Fibroblast of upper back skin (primary cell): ENCODE results near the gene PRKCE.
"Not testable (repeated sequence)": the region's sequence is repeated elsewhere in the genome, so short reads cannot be mapped to it uniquely, and the experiment has no call there.

Source experiments
- DNase-seq: peaks from one replicate; pipeline ENCODE4 v3.0.0-alpha.2; 2013

PRKCE gene

DNA sequence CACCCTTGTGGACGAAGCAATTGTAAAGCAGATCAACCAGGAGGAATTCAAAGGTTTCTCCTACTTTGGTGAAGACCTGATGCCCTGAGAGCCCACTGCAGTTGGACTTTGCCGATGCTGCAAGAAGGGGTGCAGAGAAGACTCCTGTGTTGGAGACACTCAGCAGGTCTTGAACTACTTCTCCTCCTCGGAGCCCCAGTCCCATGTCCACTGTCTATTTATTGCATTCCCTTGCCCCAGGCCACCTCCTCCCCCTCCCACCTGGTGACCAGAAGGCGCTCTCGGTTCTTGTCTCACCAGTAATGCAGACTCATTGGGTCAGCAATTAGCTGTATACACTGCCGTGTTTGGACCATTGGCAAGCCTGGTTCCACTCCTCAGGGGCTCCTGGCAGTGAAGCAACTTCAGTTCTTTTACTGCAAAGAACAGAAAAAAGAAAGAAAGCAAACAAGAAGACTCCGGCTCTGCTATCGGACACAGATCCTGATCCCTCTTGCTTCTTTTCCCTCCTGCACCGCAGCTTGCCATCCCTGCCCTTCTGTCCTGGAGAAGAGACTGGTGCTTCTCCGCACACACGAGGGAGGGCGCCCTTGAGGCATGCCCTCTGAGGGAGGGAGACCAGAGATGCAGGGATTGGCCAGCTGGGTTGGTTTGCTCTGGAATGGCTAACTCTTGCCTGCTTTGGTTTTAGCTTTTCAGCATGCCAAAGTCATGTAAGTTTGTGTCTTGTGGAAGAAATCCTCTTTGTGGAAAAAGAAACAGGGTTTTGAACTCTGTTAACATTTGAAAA is 533.5 kb downstream of the PRKCE start:
- DNase-seq: no peak

DNA sequence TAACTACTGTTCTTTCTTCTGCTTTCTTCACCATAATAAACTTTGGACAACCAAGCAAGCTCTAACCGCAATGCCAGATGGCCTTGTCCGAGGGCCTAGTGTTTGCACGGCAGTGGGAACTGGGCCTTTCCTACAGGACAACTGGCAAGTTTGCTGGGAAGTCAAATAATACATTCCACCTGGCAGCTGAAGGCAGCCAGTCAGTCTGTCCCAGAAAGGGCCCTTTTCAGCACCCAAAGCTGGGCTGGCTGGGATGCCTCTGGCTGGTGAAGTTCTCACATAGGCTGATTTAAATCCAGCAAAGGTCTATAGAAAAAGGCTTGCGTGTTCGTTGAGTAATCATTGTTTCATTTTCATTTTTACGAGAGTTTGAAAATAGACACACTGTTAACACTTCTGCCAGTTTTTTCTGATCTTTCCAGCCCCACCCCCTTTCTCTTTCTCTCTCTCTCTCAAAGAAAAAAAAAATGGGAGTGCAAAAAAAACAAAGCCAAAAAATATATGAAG is 535.7 kb downstream of the PRKCE start:
- DNase-seq: no peak

DNA sequence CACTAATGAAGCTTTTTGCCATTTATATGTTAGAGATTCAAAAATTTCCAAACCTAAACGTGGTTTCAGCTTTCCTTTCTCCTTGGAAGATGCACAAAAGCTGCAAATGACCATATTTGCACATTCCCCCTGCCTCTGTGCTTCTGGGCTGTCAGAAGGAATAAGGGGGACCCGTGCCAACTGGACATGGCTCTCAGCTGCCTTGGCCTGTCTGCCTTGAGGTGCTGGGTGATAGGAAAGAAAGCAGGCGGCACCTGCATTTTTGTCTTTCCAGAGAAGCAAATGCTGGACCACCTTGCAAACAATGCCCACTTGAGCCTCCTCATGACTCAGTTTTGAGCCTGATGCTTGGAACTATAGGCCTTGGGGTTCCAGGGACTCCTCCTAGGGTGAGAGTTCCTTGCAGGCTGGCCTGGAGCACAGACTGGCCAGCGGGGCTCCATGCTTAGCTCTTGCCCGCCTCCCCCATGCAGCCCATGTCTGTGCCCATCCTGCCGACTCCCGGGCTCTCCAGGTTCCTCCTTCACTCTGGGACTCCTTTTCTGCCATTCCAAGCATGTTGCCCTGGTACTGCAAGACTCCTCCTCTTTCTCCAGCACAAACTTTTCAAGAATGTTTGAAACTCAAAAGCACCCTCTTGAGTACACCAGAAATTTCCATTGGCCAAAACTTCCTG is 536.7 kb downstream of the PRKCE start:
- no peak for DNase-seq

DNA sequence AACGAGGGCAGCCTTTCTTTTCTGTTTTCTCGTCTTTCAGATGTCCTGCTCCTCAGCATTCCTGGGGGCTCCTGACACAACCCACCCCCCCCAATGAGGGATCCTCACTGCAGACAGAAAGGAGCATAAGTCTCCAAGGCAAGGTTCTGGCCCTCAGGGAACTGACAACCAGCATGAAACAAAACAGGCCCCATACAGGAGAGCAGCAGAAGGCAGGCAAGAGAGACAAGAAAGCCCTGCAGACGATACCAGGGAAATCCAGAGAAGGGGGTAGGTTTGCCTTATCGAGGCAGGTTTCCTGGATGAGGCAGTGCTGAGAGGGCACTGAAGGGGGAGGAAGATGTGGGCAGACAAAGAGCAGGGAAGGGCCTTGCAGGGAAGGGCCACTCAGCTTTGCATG is 541.9 kb downstream of the PRKCE start:
- no peak for DNase-seq

DNA sequence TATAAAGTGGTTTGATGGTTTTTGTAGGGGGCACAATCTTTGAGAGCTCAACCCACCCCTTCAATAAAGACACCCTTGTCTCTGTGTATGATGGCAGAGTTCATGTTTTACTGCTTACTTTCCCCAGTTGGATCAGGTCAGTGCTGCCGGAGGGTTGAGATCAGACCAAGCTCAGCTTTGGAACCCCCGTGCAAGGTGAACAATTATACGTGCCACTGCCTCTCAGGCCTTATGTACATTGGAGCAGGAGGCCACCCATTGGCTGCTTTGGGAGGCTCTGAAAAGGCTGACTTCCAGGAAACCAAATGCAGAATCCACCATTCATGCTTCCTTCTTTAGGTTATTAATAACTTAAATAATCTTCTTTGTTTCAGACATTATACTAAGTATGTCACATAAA is 542.4 kb downstream of the PRKCE start:
- DNase-seq: no peak

DNA sequence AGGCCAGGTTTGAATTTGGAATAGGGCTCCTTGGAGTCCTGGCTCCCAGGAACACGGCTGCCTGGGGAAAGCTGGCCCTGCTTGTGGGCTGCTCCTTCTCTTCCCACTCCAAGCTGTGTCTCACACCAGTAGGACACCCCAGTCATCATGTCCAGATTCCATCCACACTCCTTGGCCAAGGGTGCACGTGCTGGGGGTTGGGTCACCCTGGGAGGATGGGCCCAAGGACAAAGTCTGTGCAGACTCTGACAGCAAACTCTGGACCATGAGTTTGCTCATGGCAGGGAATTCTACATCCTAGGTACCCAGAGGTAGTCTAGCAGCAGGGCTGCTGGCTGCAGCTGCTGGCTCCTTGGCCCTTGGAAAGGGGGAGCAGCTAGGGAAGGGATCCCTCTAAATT is 543.4 kb downstream of the PRKCE start:
- DNase-seq: no peak

DNA sequence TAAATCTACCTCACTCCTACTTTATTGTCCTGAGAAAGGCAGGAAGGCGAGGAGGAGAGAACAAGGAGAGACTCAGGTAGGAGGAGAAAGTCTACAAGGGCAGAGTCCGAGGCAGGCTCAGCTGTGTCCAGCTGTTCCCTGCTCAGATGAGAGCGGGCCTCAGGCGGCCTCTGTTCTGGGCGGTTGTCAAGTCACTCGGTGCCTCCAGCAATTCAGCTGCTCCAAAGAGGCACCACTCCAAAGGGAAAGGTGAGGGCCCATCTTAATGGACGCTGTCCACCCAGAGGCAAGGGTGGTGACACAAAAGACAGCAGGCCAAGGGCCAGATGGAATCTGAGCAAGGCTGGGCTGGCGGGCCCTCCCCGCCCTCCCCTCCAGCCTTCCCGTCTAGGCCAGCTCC is 544.3 kb downstream of the PRKCE start:
- no peak for DNase-seq

DNA sequence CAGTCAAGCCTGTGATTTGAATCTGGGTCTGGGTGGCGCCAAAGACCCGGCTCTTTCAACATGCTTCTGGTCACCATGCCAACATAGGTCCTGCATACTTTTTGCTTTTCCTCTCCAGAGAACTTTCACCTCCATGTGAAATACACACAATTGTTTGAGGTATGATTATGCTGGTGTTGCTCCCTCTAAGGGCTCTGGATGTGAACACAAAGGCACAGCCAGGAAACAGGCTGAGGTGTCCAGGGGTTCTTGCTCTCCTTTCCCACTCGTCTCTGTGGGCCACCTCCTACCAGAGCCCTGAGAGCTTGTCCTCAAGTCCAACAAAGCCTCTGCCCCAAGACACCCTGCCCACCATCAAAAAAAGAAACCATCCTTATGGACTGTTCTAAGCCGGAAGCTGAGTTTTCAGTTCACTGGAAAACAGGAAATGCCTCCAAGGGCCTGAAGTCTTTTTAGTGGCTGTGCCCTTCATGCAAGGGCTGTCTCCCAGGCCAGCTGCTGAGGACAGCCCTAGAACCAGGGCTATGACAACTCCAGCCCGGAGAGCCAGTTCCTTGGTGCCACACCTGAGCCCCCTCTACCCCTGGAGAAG is 545.5 kb downstream of the PRKCE start:
- DNase-seq: no peak

DNA sequence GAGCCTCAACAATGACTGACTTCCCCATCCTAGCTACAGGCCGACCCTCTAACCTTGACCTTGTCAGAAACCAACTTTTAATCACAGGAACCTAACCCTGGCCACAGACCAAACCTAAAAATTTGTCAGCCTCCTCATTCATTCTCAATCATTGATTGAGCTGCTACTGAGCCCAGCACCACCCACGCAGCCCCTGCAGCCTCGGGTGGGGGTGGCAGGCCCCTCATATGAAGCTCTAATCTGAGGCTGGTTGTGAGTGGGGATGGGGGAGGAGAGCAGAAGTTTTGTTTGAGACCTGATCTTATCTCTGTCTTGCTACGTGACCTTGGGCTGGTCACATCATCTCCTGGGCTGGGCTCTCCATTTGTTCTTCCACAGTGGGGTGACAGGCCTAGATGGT is 546.2 kb downstream of the PRKCE start:
- no peak for DNase-seq

DNA sequence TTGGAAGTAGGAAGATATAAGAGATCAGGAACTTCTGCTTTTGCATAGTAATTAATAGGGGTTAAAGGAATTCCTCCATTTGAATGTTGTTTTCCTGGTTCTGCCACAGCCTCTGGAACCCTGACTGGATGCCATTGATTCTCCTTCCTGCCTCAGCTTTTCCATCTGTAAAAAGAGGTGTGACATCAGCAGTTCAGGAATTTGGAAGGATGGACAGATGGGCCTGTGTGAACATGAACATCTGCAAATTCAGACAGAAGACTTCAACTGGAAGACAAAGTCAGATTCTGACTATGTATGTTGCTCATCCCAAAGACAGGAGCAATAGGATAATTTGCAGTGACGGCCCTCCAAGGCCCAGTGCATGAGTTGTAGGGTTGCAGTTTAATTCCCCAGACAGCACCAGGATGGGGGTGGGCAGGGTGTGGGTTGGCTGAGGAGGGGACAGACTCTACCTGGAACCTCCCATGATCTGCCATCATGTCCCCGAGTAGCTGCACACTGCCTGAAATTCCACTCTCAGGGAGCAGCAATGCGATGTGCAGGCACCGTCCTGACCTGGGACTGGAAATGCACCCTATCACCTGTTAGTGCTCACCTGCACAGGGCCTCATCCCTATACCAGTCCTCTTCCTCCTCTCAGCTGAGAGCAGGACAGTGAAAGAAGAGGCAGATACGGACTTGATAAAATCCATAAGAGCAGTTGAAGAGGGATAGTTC is 546.8 kb downstream of the PRKCE start:
- peak; percentile 31 for DNase-seq

DNA sequence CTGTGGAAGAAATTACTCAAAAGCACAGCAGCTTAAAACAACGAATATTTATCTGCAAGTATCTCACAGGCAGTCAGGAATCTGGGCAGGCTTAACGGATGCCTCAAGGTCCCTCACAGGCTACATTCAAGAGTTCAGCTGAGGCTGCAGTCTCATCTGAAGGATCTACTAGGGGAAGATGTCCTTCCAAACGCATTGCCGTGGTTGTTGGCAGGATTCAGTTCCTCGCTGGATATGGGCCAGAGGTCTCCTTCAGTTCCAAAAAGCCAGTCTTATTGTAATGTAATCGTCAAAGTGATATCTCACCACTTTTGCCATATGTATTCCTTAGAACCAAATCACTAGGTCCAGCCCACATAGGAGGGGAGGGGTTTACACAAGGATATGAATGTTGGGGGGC is 547.5 kb downstream of the PRKCE start:
- no peak for DNase-seq

DNA sequence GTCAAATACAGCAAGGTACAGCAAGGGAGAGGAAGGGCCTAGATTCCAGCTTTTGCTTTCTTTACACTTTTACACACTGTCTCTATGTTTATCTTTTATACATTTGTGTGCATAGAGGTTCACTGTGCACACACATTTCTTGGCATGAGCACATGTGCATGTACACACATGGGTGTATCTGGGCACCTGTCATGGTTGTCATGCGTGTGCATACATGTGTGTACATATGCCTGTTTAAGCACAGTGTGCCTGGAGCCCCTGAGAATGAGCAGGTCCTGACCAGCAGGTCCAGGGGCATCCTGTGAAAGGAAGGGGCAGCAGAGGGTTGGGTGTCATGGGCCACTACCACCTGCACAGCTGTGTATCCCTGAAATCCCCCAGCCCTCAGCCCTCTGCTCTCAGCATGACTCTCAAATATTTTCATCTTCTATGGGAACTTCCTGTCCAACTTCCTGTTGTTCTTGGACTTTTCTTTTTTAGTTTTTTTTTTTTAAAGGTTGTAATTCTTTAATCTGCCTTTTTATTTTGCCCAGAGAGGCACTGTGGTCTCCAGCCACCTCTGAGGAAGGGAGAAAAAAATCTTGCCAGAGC is 548.7 kb downstream of the PRKCE start:
- DNase-seq: no peak

DNA sequence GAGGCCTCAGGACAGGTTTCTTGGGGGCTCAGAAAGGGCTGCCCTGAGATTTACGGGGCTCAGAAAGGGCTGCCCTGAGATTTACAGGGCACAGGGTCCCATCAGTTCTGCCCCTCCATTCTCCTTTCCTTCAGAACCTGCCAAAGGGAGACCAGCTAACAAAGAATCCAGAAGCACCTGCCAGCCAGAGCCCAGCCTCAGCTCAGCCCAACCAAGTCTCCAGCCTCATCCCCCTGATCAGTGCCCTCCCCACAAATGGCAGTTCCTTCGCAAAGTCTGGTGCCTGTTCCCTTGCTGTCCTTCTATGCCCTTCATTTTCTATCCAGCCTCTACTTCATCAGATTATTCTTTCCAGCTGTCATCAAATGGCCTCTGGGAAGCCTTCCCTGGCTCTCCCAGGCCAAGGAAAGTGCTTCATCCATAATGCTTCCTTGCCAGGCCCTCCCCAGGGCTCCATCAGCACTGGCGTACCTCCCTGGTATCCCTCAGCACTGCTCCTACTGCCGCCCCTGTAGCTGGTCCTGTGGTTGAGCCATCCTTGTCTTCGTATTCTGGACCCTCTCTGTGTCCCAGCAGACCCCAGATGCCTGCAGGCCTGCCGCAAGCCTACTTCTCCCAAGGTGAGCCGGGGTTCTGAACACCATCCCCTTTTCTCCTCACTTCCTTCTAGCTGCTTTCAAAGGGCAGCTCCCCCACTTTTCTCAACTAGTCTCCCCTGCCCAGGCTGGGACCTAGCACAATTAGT is 549.6 kb downstream of the PRKCE start:
- no peak for DNase-seq

DNA sequence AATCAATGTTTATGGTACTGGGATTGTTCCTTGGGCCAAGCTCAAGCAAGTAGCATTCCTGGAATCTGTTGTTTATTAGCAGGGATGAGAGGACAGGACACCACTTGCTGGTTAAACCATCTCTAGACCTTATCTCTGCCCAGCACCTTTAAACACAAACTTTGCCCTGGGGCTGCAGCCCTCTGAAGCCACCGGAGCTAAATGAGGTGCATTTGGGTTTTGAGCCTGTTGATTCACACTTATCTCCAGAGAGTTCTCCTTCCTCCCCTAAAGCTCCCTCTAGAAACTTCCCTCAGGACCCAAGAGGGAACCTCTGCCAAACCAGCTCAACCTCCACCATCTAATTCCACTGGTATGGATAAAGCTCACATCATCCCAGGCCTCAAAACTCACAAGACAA is 551.0 kb downstream of the PRKCE start:
- DNase-seq: no peak

DNA sequence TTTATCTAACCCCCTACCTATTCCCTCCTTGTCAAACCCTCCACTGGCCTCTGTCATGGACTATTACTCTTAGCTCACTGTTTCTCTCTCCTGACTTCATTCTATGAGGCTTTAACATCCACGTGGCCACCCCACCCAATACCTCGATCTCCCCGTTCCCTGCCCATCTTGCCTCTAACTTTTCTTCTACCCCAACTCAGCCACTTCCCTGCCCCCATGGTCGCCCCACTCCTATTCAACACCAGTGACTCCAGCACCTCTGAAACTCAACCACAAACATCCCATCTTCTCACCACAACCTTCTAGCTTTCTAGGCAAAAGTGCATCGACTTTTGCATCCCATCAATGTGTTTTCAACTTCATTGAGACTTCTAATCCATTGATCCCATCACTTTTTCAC is 551.5 kb downstream of the PRKCE start:
- no peak for DNase-seq

DNA sequence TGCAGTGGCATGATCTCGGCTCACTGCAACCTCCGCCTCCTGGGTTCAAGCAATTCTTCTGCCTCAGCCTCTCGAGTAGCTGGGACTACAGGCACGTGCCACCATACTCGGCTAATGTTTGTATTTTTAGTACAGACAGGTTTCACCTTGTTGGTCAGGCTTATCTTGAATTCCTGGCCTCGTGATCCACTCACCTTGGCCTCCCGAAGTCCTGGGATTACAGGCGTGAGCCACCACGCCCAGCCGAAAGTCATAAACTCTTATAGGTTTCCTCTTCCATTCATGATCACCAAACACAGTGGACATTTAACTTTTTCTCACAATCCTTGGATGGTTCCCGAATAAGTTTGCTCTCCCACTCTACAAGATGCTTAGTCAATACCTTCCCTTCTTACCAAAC is 552.2 kb downstream of the PRKCE start:
- not testable (repeated sequence) for DNase-seq

DNA sequence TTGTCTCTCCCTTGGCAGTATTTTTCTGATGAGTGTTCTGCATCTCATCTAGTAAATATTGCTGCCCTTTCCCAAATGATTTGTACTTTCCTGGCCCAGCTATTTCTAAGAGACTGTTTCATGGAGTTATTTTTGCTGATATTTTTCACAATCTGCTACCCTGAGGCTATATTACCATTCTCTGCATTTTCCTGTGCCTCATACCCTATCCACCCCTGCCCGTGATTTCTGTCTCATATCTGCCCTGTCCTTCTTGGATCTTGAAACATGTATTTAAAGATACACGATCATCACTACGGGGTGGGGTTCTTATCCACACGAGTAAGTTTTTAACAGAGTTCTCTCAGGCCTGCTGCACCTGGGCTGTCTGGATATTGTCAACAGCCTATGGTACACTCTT is 556.1 kb downstream of the PRKCE start:
- DNase-seq: no peak

DNA sequence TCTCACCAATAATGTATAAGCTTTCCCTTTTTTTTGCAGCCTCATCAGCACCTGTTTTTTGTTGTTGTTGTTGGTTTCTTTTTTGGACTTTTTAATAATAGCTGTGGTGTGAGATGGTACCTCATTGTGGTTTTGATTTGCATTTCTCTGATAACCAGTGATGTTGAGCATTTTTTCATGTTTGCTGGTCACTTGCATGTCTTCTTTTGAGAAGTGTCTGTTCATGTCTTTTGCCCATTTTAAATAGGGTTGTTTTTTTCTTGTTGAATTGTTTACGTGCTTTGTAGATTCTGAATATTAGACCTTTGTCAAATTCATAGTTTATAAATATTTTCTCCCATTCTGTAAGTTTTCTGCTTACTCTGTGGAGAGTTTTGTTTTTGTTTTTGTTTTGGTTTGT is 557.3 kb downstream of the PRKCE start:
- DNase-seq: no peak

DNA sequence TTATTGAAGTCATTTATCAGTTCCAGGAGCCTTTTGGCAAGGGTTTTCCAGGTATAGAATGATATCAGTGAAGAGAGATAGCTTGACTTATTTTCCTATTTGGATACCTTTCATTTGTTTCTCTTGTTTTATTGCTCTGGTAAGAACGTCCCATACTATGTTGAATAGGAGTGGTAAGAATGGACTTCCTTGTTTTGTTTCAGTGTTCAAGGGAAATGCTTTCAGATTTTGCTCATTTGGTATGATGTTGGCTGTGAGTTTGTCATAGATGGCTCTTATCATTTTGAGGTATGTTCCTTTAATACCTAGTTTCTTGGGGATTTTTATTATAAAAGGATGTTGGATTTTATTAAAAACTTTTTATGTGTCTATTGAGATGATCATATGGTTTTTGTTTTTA is 558.6 kb downstream of the PRKCE start:
- DNase-seq: no peak

DNA sequence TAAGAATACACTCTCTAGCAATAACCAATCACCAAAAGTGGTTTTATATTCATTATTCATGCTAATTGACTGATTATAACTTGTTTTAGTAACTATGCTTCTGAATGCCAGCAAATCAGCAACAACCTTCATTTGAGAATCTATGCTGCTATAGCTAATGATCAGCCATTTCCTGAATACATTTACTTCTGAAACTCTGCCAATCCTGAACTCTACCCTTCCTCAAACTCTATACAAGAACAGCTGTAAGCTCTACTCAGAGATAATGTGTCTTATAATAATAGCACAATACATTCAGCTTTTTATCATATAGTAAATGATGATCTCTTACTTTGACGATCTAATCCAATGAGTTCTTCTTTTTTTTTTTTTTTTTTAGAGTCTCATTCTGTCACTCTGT is 560.0 kb downstream of the PRKCE start:
- no peak for DNase-seq

DNA sequence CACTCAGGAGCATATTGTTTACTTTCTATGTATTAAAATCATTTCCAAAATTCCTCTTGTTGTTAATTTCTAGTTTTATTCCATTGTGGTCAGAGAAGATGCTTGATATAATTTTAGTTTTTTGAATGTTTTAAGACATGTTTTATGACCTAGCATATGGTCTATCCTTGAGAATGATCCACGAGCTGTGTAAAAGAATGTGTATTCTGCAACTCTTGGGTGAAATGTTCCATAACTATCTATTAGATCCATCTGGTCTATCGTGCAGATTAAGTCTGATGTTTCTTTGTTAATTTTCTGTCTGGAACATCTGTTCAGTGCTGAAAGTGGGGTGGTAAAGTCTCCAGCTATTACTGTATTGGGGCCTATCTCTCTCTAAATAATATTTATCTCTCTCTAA is 562.4 kb downstream of the PRKCE start:
- DNase-seq: no peak

DNA sequence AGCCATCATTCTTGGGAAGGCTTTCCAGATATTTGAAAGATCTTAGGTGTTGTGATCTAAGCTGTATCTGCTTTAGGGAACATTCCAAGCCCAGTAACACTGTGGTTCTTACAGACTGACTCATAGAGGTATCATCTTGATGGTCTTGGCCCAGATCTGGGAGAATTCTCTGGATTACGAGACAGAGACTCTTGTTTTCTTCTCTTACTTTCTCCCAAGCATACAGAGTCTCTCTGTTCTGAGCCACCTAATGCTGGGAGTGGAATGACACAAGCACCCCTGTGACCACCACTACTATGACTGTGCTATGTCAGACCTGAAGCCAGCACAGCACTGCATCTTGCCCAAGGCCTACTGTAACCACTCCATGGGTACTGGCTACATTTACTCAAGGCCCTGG is 564.7 kb downstream of the PRKCE start:
- peak; percentile 65 for DNase-seq
